ENCODE data around the gene PHKA2.

- no peak for TF ChIP-seq CTCF (IDR thresholded peaks at IDR 0.05; ENCODE audit: low read depth, low read length)
- TF ChIP-seq MYC (IDR thresholded peaks at IDR 0.05; ENCODE audit: low read depth, low read length) = no peak
- TF ChIP-seq POLR2A (IDR thresholded peaks at IDR 0.05; ENCODE audit: extremely low read depth, insufficient read length) = no peak
These were observed 92.4 kb downstream of the PHKA2 start for GRCh38 chrX:18891548-18891945.

Measured in NB4 (cell line).